LNCaP clone FGC (cell line): ENCODE results near the gene MTA1.

Experiments used
- DNase-seq: peaks from one replicate; pipeline ENCODE4 v3.0.0-alpha.2; 2011; ENCODE audit warnings: low read depth
- H3K4me3 ChIP-seq: 2 replicates; pipeline ENCODE4 v1.5.1; 2011; ENCODE audit warnings: mild to moderate bottlenecking, low read depth, low read length, control low read depth
- CTCF ChIP-seq: IDR thresholded peaks from 2 replicates; pipeline ENCODE4 v1.5.1; 2012; ENCODE audit warnings: mild to moderate bottlenecking; ENCODE audit not compliant: control insufficient read depth, insufficient read depth; ENCODE audit errors: extremely low read depth

The MTA1 gene

DNA sequence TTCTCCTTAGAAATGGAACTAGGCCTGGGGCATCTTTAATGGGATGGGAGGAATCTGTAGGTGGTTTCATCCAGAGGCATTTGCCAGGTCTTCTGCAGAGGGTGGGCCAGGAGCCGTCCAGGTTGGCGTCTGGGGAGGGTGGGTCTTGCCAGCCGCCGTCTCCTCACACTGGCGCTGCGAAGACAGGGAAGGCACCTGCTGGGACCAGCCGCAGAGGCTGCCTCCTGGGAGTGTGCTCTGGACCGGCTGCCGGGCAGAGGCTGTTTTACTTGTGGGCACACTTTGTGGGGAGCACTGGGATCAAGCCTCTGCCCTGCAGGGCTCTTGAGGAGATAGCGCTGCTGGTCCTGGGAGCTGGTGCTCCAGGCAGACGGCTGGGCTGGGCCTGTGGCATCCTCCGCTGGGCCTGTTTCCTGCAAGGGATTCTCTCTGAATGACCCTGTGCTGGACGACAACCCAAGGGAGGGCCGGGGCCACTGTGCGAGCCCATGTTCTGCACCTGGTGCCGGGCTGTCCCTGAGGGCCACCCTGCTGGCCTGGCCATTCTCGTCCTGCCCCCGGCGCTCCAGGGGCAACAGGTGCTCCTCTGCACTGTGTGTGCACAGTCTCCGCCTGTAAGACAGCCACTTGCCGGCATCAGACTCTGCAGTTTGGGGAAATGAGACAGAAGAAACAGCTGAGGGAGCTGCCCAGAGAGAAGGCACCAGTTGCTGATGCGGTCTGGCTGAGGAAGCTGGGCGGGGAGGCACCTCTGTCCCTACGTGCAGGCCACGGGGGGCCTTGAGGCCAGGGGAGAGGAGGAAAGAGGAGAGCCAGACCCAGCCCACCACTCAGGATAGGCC is 31.3 kb upstream of the MTA1 start:
- H3K4me3 ChIP-seq = no peak overlapping the region
- DNase-seq = no peak
- TF ChIP-seq CTCF = no peak

GRCh38 chr14:105388976-105389375 is 30.7 kb upstream of the MTA1 start:
- TF ChIP-seq CTCF = no peak
- DNase-seq = no peak
- H3K4me3 ChIP-seq = no peak overlapping the region

- no peak overlapping the region for H3K4me3 ChIP-seq
- TF ChIP-seq CTCF = no peak
- DNase-seq = no peak
Measured at GRCh38 chr14:105389534-105389933, 30.1 kb upstream of the MTA1 start.

GRCh38 chr14:105389976-105390848 is 29.4 kb upstream of the MTA1 start:
- DNase-seq = no peak
- TF ChIP-seq CTCF = no peak

DNA sequence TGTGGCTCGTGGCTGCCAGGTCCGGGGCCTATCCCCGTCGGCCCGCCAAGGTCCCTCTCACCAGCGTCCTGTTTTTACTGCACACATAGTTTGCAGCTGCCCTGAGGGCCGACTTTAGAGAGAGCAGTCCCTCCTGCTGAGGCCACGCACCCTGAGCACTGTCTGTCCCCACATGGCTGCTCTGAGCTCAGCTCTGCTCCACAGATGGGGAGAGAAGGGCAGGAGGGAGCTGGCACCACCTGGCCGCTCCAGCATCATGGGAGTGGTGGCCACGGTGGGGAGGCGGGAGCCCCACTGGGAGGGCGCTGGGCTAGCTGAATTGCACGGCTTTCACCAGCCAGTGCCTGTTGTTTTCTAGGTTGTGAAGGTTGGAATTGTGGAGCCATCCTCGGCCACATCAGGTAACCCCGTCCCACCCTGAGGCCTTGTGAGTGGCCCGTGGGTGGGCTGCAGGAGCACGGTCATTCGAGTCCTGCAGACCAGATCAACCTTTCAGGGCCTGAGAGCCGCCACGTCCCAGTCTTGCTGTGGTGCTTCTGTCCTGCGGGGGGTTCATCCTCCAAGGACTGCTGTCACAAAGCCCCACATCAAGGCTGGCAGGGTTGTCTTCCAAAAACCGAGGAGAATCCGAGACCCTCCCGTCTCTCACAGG is 28.7 kb upstream of the MTA1 start:
- no peak for DNase-seq
- no peak for TF ChIP-seq CTCF
- H3K4me3 ChIP-seq = no peak overlapping the region

More at GRCh38 chr14:105389976-105390848, 29.4 kb upstream of the MTA1 start:
- H3K4me3 ChIP-seq = no peak overlapping the region

DNA sequence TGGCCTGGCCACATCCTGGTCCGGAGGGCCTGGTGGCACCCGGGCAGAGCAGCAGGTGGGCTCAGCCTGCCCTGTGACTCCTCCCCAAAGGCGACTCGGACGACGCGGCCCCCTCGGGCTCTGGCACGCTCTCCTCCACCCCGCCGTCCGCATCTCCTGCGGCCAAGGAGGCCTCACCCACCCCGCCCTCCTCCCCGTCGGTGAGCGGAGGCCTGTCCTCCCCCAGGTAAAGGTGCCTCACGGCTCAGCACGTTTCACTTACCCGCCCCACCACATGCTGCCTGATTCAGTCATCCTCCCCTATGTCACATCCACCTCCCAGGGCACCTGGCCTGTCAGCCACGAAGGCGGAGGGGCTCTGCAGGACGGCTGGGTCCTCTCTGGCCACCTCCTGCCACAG is 28.1 kb upstream of the MTA1 start:
- no peak overlapping the region for H3K4me3 ChIP-seq
- DNase-seq = no peak
- TF ChIP-seq CTCF = no peak
